Measurements from ENCODE around the gene EIF3M.
"Not testable (repeated sequence)": the region's sequence is repeated elsewhere in the genome, so short reads cannot be mapped to it uniquely, and the experiment has no call there.

The EIF3M gene

DNA sequence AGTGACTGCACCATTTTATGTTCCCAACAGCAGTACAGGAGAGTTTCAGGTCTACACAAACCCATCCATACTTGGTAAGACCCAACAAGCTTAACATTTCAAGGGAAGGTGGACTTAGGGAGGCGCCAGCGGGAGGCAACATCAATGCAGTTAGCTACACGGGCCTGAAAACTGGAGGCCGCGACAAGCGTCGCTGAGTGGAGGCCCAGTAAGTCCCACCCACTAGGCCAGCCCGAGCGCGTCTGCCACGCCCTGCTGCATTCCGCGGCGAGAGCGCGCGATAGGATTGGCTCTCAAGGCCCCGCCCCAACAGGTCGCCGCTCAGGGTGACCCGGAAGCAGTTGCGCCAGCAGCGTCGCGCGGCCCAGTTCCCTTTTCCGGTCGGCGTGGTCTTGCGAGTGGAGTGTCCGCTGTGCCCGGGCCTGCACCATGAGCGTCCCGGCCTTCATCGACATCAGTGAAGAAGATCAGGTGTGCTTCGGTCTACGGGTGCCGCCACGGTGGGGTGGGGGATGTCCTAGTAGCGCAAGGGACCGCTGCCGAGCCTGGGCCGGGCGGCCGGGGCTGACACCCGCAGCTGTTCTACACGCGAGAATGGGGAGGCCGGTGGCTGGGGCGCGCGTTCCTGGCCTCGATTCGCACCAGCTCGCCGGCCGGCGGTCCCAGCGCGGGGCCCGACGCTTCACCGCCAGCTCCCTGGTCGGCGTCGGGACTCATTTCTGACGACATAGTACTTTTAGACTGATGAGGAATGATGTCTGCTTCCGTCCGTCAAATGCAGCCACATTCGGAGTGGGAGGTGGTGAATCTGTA lies at the start of gene EIF3M:
Gene EIF3M, plus strand, starts transcription at position 373 of the 813 bp plus-strand sequence. Its CDS starts 57 bp downstream, at position 430.
- DNase-seq (ENCODE audit: low read depth), result peak; percentile 93

DNA sequence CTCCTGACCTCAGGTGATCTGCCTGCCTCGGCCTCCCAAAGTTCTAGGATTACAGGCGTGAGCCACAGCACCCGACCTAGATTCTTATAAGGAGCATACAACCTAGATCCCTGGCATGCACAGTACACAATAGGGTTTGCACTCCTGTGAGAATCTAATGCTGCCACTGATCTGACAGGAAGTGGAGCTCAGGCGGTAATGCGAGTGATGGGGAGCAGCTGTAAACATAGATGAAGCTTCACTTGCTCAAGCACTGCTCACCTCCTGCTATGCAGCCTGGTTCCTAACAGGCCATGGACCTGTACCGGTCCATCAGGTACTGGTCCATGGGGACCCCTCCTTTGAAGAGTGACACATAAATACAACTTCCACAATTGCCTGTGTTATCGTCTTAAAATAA lies 44.8 kb upstream of the EIF3M start:
- no peak for DNase-seq (ENCODE audit: low read depth)

DNA sequence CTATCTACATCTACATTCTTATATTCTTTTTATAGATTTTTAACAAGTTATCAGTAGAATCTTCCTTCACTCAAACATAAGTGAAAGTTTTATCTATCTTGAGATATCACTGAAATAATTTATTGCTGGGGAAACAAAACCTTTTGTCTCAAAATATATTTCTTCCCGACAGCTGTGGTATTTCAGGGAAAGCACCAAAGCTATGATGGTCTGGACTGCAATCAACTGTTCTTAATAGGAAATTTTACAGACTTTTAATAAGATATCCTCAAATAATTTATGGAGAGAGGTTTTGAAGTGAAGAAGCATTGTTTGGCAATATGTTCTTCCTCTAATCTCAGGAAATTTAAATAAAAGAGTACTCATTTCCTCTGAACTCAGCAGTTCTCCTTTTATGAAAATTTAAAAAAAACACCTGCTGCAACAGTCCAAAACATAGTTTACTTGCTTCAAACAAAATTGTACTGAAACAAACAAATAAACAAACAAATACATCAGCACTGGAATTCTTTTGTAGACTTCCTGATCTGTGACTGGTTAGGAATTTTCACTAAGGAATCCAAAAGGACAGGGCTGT lies 33.9 kb upstream of the EIF3M start:
- DNase-seq (ENCODE audit: low read depth), result no peak

DNA sequence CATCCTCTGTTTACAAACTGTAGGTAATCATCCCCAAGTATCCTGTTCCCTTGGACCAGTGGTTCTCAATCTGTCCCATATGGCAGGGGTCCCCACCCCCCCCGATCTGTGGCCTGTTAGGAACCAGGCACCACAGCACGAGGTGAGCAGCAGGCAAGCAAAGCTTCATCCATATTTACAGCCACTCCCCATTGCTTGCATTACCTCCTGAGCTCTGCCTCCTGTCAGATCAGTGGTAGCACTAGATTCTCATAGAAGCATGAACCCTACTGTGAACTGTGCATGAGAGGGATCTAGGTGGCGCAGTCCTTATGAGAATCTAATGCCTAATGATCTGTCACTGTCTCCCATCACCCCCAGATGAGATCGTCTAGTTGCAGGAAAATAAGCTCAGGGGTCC lies 33.4 kb upstream of the EIF3M start:
- DNase-seq (ENCODE audit: low read depth), result no peak

DNA sequence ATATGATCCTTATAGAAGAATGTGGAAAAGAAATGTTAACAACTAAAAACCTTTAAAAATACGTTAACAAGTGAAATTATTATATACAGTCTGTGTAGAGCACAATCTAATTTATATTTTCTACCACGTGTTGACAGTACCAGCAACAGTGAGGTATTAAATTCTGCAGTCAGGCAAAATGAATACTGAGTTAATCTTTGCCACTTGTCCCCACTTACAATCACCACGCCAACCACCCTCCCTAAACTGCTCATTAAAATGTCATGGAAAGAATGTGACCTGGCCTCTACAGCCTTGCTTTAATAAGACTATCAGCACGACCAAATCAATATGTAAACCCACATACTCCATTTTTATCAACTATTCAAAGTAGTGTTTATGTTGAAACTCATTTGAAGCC lies 28.5 kb upstream of the EIF3M start:
- no peak for DNase-seq (ENCODE audit: low read depth)

DNA sequence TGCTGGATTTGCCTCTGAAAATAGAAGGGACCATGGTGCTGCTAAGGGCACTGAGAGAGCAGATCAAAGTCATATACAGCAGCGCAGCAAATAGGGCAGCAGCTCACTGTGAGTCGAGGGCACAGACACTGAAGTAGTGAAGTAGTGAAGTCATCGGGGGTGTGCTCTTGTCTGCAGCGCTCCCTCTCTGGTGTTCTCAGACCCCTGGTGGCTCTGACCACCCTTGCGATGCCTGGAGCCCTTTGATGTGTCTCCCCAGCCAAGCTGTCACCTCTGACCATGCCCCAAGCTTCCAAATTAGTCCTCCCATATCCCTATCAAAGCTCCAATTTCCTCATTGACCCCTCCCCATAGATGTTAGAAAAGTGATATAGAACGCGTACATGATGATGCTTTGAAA lies 27.7 kb upstream of the EIF3M start:
- DNase-seq (ENCODE audit: low read depth), result no peak

DNA sequence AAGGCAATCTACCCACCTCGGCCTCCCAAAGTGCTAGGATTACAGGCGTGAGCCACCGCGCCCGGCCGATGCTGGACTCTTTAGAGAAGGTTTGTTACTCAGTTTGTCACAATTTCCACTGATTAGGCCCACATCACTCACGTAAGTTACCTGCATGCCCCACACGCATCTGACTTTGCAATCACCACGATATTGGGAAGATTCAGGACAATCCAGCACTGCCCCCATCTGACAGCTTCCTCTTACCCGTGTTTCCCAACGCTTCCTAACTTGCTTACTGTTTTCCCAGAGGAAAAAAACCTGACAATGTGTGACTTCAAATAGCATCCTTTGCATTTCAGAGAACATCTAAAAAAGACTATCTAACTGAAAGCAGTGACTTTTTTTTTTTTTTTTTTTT lies 21.8 kb upstream of the EIF3M start:
- no peak for DNase-seq (ENCODE audit: low read depth)

DNA sequence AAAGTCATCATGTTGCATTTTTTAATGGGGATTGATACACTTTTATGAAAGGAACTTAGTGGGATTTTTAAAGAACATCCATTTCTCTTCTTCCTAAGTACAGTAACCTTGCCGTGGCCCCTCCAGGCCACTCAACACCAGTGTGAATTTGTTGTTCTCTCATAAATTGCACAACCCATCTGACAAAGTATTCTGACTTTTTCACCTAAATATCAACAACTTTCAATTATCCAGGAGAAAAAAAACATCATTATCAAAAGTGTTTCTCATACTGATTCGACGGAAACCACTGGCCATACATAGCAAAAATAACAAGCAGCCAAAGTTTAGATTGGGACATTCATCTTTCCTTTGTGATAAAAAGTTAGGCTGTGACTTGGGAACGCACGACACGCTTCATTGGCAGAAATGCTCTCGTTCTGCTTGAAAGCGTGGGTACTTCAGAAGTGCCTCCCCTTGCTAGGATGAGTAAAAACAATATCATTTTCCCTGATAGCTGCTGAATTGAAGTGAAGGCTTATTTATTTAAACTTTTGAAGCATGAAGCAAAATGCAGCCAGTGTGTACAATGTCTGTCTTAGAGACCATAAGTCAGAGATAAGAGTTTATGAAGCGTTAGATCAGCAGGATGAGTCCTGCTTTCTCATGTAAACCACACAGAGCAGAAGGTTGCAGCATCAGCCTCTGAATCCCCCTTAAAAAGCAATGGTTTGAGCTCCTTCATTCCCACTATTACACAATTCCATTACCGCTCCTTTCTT lies 20.6 kb upstream of the EIF3M start:
- DNase-seq (ENCODE audit: low read depth), result no peak

DNA sequence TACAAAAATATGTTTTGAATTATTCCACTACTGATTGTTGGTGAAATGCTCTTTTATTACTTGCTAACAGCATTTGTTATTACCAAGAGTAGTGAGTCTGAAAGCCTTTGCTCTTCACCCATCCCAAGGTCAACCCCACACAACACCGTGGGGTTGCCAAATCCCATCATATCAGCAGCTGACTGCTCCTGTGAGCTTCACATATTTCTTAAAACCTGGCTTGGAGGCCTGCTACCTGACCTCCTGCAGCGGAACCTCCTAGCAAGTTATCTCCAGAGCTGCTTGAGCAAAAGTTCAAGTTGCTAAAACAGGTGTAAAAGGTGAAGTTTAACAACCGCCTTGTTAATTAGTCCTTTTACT lies 20.1 kb upstream of the EIF3M start:
- DNase-seq (ENCODE audit: low read depth), result no peak

DNA sequence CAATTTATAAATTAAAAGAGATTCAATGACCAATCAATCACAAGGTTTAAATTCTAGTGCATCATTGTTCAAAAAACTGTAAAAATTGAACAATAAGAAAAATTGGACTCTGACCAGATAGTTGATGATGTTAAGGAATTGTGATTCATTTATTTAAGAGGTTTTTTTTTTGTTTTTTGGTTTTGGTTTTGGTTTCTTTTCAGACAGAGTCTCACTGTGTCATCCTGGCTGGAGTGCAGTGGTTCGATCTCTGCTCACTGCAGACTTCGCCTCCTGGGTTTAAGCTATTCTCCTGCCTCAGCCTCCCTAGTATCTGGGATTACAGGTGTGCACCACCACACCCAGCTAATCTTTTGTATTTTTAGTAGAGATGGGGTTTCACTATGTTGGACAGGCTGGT lies 17.1 kb upstream of the EIF3M start:
- no peak for DNase-seq (ENCODE audit: low read depth)

DNA sequence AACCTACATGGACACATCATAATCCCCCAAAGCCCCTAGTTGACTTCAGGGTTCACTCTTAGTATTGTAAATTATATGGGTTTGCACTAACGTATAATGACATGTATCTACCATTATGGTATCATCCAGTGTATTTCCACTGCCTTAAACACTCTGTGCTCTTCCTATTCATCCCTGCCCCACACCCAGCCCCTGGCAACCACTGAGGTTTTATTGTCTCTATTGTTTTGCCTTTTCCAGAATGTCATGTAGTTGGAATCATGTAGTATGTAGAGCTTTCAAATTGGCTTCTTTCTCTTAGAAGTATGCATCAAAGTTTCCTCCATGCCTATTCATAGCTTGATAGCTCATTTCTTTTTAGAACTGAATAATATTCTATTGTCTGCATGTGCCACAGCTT lies 16.5 kb upstream of the EIF3M start:
- no peak for DNase-seq (ENCODE audit: low read depth)

DNA sequence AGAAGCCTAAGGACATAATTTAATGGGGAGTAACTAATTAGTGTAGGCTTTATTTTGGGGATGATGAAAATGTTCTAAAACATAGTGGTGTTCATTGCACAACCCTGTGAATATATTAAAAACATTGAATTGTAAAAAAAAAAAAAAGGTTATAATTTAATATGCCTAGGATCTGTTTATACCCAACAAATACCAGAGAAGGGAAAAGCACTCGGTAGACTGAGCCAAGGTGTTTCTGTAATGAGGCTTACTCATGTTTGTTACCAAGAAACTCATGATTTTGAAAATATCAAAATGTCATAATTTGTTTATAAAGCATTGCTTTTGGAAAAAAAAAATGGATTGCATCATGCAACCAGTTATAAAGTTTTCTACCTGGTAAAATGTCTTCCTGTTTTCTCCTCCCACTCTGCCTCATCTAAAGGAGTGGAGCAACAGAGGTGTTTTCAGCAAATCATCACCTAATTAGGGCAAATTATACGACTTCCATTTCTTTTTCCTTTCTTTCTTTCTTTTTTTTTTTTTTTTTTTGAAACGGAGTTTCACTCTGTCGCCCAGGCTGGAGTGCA lies 14.2 kb upstream of the EIF3M start:
- DNase-seq (ENCODE audit: low read depth), result no peak

DNA sequence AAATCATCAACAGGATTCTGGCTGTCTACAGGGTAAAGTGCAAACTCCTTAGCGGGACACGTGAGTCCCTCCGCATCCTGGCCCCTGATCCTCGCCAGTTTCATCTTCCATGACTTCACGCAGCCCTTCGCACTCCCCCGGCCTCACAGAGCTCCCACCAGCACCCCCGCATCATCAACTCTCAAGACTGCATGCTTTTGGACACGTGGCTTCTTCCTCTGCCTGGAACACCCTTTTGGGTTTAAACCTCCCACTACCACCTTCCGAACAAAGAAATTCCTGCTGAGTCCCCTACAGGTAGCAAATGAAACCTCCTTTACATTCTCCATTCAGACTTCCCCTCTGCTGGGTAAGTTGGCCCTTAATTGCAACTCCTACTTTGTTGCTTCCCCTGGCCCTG lies 12.6 kb upstream of the EIF3M start:
- no peak for DNase-seq (ENCODE audit: low read depth)

DNA sequence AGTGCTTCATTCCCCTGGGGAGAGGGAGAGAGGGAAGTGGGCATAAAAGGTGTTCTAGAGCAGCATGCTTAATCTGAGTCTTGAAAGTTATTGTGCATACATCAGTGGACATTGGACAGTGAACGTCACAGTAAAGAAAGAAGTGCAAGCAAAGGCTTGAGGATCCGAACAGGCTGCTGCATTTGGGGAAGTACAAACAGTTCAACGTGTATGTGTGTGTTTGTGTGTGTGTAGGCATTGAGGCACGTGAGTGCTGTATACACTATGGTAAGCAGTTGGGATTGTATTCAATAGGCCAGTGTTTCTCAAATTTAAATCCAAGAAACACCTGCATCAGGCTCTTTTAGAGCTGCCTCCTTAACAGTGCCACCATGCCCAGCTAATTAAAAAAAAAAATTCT lies 10.4 kb upstream of the EIF3M start:
- DNase-seq (ENCODE audit: low read depth), result no peak

DNA sequence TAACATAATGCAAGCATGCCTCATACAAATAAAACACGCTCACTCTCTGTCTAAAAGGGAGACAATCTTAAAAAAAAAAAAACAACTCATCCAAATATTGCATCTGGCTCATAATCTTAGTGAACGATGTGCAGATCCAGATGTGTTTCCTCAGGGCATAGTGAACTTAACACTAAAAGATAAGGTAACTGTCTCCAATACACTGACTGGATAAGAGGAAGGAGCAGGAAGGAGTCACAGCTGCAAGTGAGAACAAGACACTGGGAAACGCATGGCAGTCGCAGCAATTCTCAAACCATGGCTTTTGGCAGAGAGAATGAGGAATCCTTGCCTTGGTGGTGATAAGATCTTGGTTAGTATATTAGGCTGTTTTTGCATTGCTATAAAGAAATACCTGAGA lies 9.2 kb upstream of the EIF3M start:
- no peak for DNase-seq (ENCODE audit: low read depth)

DNA sequence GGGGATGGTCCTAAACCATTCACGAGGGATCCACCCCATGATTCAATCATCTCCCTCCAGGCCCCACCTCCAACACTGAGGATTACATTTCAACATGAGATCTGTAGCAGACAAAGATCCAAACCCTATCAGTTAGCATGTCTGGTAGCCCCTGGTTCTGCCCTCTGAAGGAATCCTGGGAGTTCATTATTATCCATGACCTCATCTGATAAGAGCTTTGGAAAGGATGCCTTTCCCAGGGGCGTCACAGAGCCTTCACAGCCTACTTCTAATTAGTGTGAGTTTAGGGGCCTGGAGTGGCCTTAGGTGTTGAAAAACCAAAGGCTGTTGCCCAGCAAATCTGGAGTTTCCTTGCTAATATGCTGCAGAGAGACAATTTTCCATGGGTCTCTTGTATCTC lies 8.6 kb upstream of the EIF3M start:
- no peak for DNase-seq (ENCODE audit: low read depth)

DNA sequence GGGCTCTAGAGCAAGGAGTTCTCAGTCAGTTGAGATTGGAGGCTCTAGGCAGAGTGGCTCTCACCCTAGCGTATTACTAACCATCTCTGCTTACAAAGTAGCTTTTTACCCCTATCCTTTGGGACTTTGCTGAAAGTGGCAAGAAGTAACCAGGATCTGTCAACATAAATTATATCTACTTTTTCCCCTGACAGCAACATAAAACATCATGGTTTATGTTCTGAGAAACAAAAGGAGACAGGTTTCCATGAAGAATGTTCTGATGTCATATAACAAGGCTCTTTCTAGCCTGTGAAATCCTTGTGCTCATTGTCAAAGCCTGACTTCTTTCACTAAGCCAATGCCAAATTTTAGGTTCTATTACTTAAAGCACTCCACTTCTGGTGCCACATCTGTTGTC lies 7.2 kb upstream of the EIF3M start:
- DNase-seq (ENCODE audit: low read depth), result no peak

DNA sequence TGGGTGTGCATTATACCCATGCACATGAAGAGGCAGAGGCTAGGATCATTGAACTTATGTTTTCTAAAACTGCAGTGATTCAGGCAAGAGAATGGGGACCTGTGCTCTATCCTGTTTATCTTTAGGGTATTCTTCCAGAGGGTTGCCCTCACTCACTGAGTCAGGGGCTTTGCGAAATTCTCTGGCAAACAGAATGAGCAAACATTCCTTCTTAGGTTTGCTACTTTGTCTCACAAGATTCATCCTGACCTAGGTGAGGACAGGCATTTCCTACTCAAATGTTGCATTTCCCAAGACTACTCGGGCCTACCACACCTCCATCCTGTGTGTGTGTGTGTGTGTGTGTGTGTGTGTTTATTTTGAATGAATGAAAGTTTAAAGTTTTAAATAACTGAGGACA lies 2.7 kb upstream of the EIF3M start:
- no peak for DNase-seq (ENCODE audit: low read depth)

DNA sequence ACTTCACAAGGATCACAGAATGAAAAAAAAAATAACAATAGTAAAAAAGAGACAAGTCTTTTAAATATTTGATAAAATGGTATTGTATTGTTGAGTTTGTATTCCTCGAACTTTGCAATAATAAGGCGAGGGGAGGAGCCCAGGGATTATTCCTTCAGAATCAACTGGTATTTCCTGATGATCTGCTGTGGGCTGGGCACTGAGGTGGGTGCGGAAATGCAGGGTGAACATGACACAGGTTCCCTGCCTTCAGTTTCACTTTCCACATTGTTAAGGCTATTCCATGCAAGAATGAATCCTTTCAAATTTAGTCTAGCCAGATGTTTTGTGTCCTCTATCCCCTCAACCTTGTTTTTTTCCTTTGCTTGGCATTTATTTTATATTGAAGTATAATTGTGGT lies 2.1 kb upstream of the EIF3M start:
- no peak for DNase-seq (ENCODE audit: low read depth)

DNA sequence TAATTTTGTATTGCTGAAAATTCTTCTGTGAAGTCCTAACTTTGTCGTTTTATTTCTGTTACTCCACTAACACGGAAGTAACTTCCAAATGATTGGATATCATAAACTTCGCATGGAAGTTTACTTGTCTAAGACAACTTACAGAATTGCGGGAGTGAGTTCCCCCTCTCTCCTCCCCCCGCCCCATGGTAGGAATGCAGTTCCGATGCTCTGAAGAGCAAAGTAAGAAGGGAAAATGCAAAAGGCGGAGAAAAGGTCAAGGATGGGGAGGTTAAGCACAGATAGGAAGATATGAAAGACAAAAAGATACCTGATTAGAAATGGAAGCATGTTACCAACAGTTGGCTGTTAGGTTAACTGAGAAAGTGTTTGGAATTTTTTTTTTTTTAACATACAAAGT lies 1.3 kb downstream of the EIF3M start:
- no peak for DNase-seq (ENCODE audit: low read depth)

DNA sequence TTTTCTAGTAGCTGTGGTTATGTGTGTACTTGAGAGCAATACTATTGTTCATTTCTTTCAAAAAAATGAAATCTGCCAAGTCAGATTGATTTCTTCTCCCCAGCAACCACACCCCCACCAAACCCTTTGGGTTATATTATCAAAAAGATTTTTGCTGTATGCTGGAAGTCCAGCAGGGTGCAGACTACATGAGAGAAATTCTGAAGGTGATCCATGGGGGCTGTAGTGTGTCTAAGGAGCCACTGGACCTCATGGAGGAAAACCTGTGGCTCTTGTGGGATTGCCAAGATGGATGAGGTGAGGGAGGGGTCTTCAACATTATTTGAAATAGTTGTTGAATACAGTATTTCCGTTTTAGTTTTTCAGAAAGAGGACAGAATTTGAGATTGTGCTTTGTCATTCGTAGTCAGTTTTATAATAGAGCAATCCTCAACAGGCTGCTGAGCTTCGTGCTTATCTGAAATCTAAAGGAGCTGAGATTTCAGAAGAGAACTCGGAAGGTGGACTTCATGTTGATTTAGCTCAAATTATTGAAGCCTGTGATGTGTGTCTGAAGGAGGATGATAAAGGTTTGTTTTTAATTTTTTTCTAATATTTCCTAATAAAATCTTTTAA lies 3.1 kb downstream of the EIF3M start:
- no peak for DNase-seq (ENCODE audit: low read depth)

DNA sequence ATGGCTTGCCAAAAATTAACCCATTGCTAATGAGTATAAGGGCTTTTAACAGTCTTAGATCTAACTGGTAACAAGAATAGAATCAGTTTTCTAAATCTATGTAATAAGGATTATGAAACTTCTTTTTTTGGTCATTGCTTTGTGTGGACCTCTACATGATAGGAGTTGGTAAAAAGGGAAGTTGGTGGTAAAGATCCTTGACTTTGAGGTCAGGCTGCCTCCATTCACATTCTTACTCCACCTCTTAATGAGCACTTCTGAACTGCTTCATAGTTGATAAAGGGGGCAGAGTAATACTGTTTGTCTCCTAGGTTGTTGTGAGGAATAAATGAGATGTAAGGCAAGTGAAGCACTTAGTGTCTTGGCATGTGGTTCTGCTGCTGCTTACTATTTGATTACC lies 10.6 kb downstream of the EIF3M start:
- no peak for DNase-seq (ENCODE audit: low read depth)

DNA sequence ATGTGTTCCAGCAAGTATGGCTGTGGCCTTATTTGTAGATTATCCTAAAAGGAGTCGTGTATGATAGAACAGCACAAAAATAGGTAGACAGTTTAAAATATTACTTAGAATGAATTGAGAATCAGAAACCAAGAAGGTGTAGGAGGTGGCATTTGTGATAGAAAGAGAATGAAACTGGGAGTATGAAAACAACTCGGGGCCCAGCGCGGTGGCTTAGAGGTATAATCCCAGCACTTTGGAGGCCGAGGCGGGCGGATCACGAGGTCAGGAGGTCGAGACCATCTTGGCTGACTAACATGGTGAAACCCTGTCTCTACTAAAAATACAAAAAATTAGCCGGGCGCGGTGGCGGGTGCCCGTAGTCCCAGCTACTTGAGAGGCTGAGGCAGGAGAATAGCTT lies 12.5 kb downstream of the EIF3M start:
- not testable (repeated sequence) for DNase-seq (ENCODE audit: low read depth)
